GM12878 (cell line): ENCODE data around the gene RALGDS. TPM values are rescaled to one million over a fixed set of nuclear protein-coding genes. Genes with fewer than 3 reads are reported as not detected.

Experiments used
- BCL11A ChIP-seq: IDR thresholded peaks from 2 replicates; pipeline ENCODE4 v1.6.1; 2011; ENCODE audit warnings: low read depth, low read length
- CREB1 ChIP-seq: IDR thresholded peaks from 2 replicates; pipeline ENCODE4 v1.6.1; 2012; ENCODE audit warnings: low read depth, mild to moderate bottlenecking, inconsistent platforms
- ETV6 ChIP-seq, 2 experiments: fragments of 450-650 bp in 1 of 2; IDR thresholded peaks in 1 of 2; conservative IDR thresholded peaks in 1 of 2; 2 replicates each; pipeline ENCODE4 v1.6.1; 2014; ENCODE audit warnings: antibody characterized with exemption in 1 of 2, borderline replicate concordance in 1 of 2, low read depth in 1 of 2, mild to moderate bottlenecking in 1 of 2, moderate library complexity in 1 of 2
- HDGF ChIP-seq: fragments of 450-650 bp; IDR thresholded peaks from 2 replicates; pipeline ENCODE4 v1.6.1; 2016; ENCODE audit warnings: antibody characterized with exemption
- IKZF2 ChIP-seq, 2 experiments: fragments of 450-650 bp; IDR thresholded peaks; 2 replicates each; pipeline ENCODE4 v1.6.1; 2017; ENCODE audit warnings: mild to moderate bottlenecking in 2 of 2, moderate library complexity in 2 of 2
- IRF4 ChIP-seq: IDR thresholded peaks from 2 replicates; pipeline ENCODE4 v1.6.1; 2011; ENCODE audit warnings: low read depth, low read length
- MLLT1 ChIP-seq: fragments of 450-650 bp; IDR thresholded peaks from 2 replicates; pipeline ENCODE4 v1.6.1; 2016; ENCODE audit warnings: mild to moderate bottlenecking
- MXI1 ChIP-seq: fragments of 150-350 bp; IDR thresholded peaks from 2 replicates; pipeline ENCODE4 v1.6.1; 2011; ENCODE audit warnings: low read depth, mild to moderate bottlenecking, inconsistent platforms, low read length, improper control_type of control experiment
- NKRF ChIP-seq: fragments of 450-650 bp; conservative IDR thresholded peaks from 2 replicates; pipeline ENCODE4 v1.6.1; 2017; ENCODE audit warnings: mild to moderate bottlenecking, moderate library complexity
- PBX3 ChIP-seq: IDR thresholded peaks from 2 replicates; pipeline ENCODE4 v1.6.1; 2011; ENCODE audit warnings: mild to moderate bottlenecking, low read depth, low read length, moderate library complexity; ENCODE audit not compliant: insufficient replicate concordance
- POLR2AphosphoS2 ChIP-seq: IDR thresholded peaks from 2 replicates; pipeline ENCODE4 v1.6.1; 2011; ENCODE audit warnings: low read depth, mild to moderate bottlenecking, low read length, improper control_type of control experiment, moderate library complexity
- POU2F2 ChIP-seq: IDR thresholded peaks from 3 replicates; pipeline ENCODE4 v1.6.1; 2011; ENCODE audit warnings: low read depth, mild to moderate bottlenecking, low read length, borderline replicate concordance
- RCOR1 ChIP-seq: conservative IDR thresholded peaks from 2 replicates; pipeline ENCODE4 v1.6.1; 2012; ENCODE audit warnings: low read depth, low read length, improper control_type of control experiment
- SIN3A ChIP-seq: IDR thresholded peaks from 2 replicates; pipeline ENCODE4 v1.6.1; 2012; ENCODE audit warnings: low read depth, low read length, improper control_type of control experiment
- SP1 ChIP-seq: IDR thresholded peaks from one replicate; pipeline ENCODE4 v1.6.1; 2011; ENCODE audit warnings: low read depth, low read length
- USF2 ChIP-seq: IDR thresholded peaks from 2 replicates; pipeline ENCODE4 v1.6.1; 2011; ENCODE audit warnings: low read depth, low read length, improper control_type of control experiment, borderline replicate concordance
- YY1 ChIP-seq: IDR thresholded peaks from 2 replicates; pipeline ENCODE4 v1.6.1; 2011; ENCODE audit warnings: low read depth, mild to moderate bottlenecking, low read length
- ZBTB40 ChIP-seq: fragments of 450-650 bp; IDR thresholded peaks from 2 replicates; pipeline ENCODE4 v1.6.1; 2016; ENCODE audit warnings: mild to moderate bottlenecking, moderate library complexity, borderline replicate concordance
- polyA plus RNA-seq, 11 experiments: library from polyadenylated mRNA; depleted of rRNA in 4 of 11; unstranded in 6 of 11; stranded (reverse) in 5 of 11; fragments of >200 nt; fragmentation: Nextera tagmentation in 4 of 11; fragmentation: Illumina TruSeq in 1 of 11; extraction: Ambion mirVana in 4 of 11; extraction: Trizol in 1 of 11; gene quantifications; 1 replicate in 1 of 11; 2 replicates in 10 of 11; pipeline versions ENCODE4 v1.2.1 to v1.2.3, GENCODE V29; 2011 to 2016; ENCODE audit warnings: inconsistent platforms in 2 of 11, missing spikeins in 2 of 11, low read depth in 1 of 11
- total RNA-seq, 4 experiments: library from RNA; depleted of rRNA in 3 of 4; stranded (reverse); fragments of >200 nt in 3 of 4; fragmentation: Illumina TruSeq in 1 of 4; extraction: Trizol in 1 of 4; gene quantifications; 2 replicates each; pipeline versions ENCODE4 v1.2.1 to v1.2.3, GENCODE V29; 2013 to 2021

Gene RALGDS
- total and polyA plus RNA-seq, 10 of the 15 experiments (the other 5 are each of a cell fraction or from before 2014, with no cell fraction given) = 1.3 to 48.6 (median 21.2) TPM

GRCh38 chr9:133125941-133126696 lies 5.1 kb upstream of the RALGDS start (continued):
- peak; percentile 94 for TF ChIP-seq IRF4
- TF ChIP-seq BCL11A = peak; percentile 58; the same call in 1 of the 2 replicates
- TF ChIP-seq MLLT1 = 0 out of 2 replicates have a peak, but pooled peaks have one; percentile 20
- 0 out of 2 replicates have a peak, but pooled peaks have one; percentile 51 for TF ChIP-seq CREB1
- peak; percentile 19; the same call in 1 of the 2 replicates for TF ChIP-seq ZBTB40
- TF ChIP-seq PBX3 = peak; percentile 63
- TF ChIP-seq IKZF2 (IDR thresholded peaks at IDR 0.05) = peak; percentile 27 to 58; a peak in 2 of 4 replicates
- TF ChIP-seq SP1 = no peak
- peak in 1 of 2 experiments; percentile 97; a peak in 2 of 4 replicates for TF ChIP-seq ETV6 (conservative IDR thresholded peaks at IDR 0.05 in 1 of 2, IDR thresholded peaks at IDR 0.05 in 1 of 2; ENCODE audit: borderline replicate concordance in 1 of 2, low read depth in 1 of 2)
- TF ChIP-seq MXI1 = peak; percentile 94
- TF ChIP-seq USF2 = no peak
- TF ChIP-seq SIN3A = peak; percentile 93
- peak; percentile 89 for TF ChIP-seq NKRF
- TF ChIP-seq RCOR1 = no peak
- 0 out of 2 replicates have a peak, but pooled peaks have one; percentile 24 for TF ChIP-seq HDGF
- TF ChIP-seq POU2F2 = no peak
- no peak for TF ChIP-seq YY1
- peak; percentile 28; the same call in 1 of the 2 replicates for TF ChIP-seq POLR2AphosphoS2
